H1 (cell line): ENCODE data around the gene GOLPH3L. TPM values are rescaled to one million over a fixed set of nuclear protein-coding genes. Genes with fewer than 3 reads are reported as not detected.
"Not testable (repeated sequence)": the region's sequence is repeated elsewhere in the genome, so short reads cannot be mapped to it uniquely, and the experiment has no call there.

ENCODE experiments used
- CTCF ChIA-PET: fragments of 300-600 bp; sonication (Branson Sonifier 250); formaldehyde crosslinking; loops from one replicate; lab custom pipeline; 2021; ENCODE audit not compliant: partially characterized antibody; lab: Charles Lee
- POLR2A ChIA-PET: fragments of 300-600 bp; sonication (Branson Sonifier 250); formaldehyde crosslinking; loops from one replicate; lab custom pipeline; 2021; ENCODE audit warnings: inconsistent platforms; ENCODE audit not compliant: partially characterized antibody; lab: Charles Lee
- DNase-seq, 2 experiments: peaks; one replicate each; pipeline versions ENCODE4 v3.0.0 to v3.0.0-alpha.2; 2010 to 2022; ENCODE audit warnings: low spot score in 2 of 2, low read depth in 1 of 2, mixed read lengths in 1 of 2
- FAIRE-seq: peaks from 2 replicates; lab custom pipeline; 2011; peaks lifted over from hg19 to GRCh38; lab: Jason Lieb, UNC
- H2AFZ ChIP-seq: 2 replicates; pipeline ENCODE4 v1.8.1; 2012; ENCODE audit warnings: low read length, inconsistent platforms
- H2AK5ac ChIP-seq: 2 replicates; pipeline ENCODE4 v1.6.1; 2013; ENCODE audit warnings: low read depth, low read length
- H2BK120ac ChIP-seq: replicated peaks from 2 replicates; pipeline ENCODE3; 2013; ENCODE audit warnings: low read depth, low read length, inconsistent platforms
- H2BK12ac ChIP-seq: 2 replicates; pipeline ENCODE4 v1.6.1; 2013; ENCODE audit warnings: low read depth, low read length
- H2BK15ac ChIP-seq: 2 replicates; pipeline ENCODE4 v1.6.1; 2013; ENCODE audit warnings: low read length
- H2BK20ac ChIP-seq: 2 replicates; pipeline ENCODE4 v1.6.1; 2013; ENCODE audit warnings: low read length
- H2BK5ac ChIP-seq: 2 replicates; pipeline ENCODE4 v1.6.1; 2013; ENCODE audit warnings: low read depth, low read length
- H3K14ac ChIP-seq: 2 replicates; pipeline ENCODE4 v1.6.1; 2013; ENCODE audit warnings: inconsistent platforms; ENCODE audit not compliant: insufficient read length
- H3K18ac ChIP-seq: 2 replicates; pipeline ENCODE4 v1.6.1; 2013; ENCODE audit warnings: low read length; ENCODE audit errors: extremely low read depth
- H3K23ac ChIP-seq: 2 replicates; pipeline ENCODE4 v1.6.1; 2013; ENCODE audit warnings: inconsistent platforms; ENCODE audit not compliant: insufficient read length
- H3K23me2 ChIP-seq: 2 replicates; pipeline ENCODE4 v1.6.1; 2013; ENCODE audit warnings: low read depth, low read length
- H3K27ac ChIP-seq: 2 replicates; pipeline ENCODE4 v1.6.1; 2011; ENCODE audit warnings: low read depth, low read length, inconsistent platforms
- H3K27me3 ChIP-seq, 4 experiments: replicated peaks in 1 of 4; 1 replicate in 1 of 4; 2 replicates in 3 of 4; pipeline versions ENCODE4 v1.6.1 to v1.8.1; 2011 to 2013; ENCODE audit warnings: low read length in 3 of 4, mild to moderate bottlenecking in 3 of 4, inconsistent platforms in 2 of 4, mixed read lengths in 2 of 4, moderate library complexity in 1 of 4; ENCODE audit not compliant: control insufficient read depth in 3 of 4, insufficient read depth in 3 of 4; ENCODE audit errors: extremely low read depth in 1 of 4
- H3K36me3 ChIP-seq, 4 experiments: 2 replicates each; pipeline versions ENCODE4 v1.6.1 to v1.8.1; 2011 to 2013; ENCODE audit warnings: mild to moderate bottlenecking in 4 of 4, low read length in 3 of 4, moderate library complexity in 2 of 4, control low read depth in 1 of 4, inconsistent platforms in 1 of 4; ENCODE audit not compliant: insufficient read depth in 4 of 4, control insufficient read depth in 2 of 4
- H3K4ac ChIP-seq: replicated peaks from 2 replicates; pipeline ENCODE3; 2013; ENCODE audit warnings: low read length, low read depth, mixed read lengths, inconsistent platforms; ENCODE audit not compliant: insufficient read length
- H3K4me1 ChIP-seq, 4 experiments: replicated peaks in 1 of 4; 1 replicate in 1 of 4; 2 replicates in 3 of 4; pipeline versions ENCODE4 v1.6.1 to v1.8.1; 2011 to 2013; ENCODE audit warnings: low read length in 3 of 4, inconsistent platforms in 2 of 4, mixed read lengths in 1 of 4; ENCODE audit not compliant: insufficient read depth in 4 of 4, control insufficient read depth in 3 of 4
- H3K4me2 ChIP-seq, 2 experiments: 2 replicates each; pipeline versions ENCODE4 v1.6.1 to v1.8.1; 2011 to 2013; ENCODE audit warnings: low read depth in 2 of 2, low read length in 2 of 2, control low read depth in 1 of 2, inconsistent platforms in 1 of 2, mild to moderate bottlenecking in 1 of 2; ENCODE audit not compliant: insufficient read depth in 1 of 2
- H3K4me3 ChIP-seq, 4 experiments: fragments of 200-600, 300-600 bp in 1 of 4; sonication (generic), shearing (Covaris generic), sonication (Bioruptor Twin) in 1 of 4; 2 replicates each; pipeline versions ENCODE4 v1.5.1 to v1.8.1; 2011 to 2016; ENCODE audit warnings: low read length in 4 of 4, low read depth in 3 of 4, control low read depth in 2 of 4, inconsistent platforms in 2 of 4, mild to moderate bottlenecking in 2 of 4, mixed read lengths in 1 of 4, moderate library complexity in 1 of 4; ENCODE audit not compliant: insufficient read depth in 2 of 4; ENCODE audit errors: extremely low read depth in 1 of 4
- H3K56ac ChIP-seq: replicated peaks from 2 replicates; pipeline ENCODE3; 2013; ENCODE audit warnings: low read depth, mild to moderate bottlenecking, mixed read lengths, low read length, inconsistent platforms; ENCODE audit not compliant: insufficient read length
- H3K79me1 ChIP-seq: 2 replicates; pipeline ENCODE4 v1.6.1; 2013; ENCODE audit warnings: low read depth, low read length, control low read depth
- H3K79me2 ChIP-seq, 2 experiments: 2 replicates each; pipeline versions ENCODE4 v1.6.1 to v1.8.1; 2012 to 2013; ENCODE audit warnings: low read length in 2 of 2, mild to moderate bottlenecking in 2 of 2, inconsistent platforms in 1 of 2; ENCODE audit not compliant: insufficient read depth in 2 of 2, control insufficient read depth in 1 of 2
- H3K9ac ChIP-seq, 4 experiments: replicated peaks in 1 of 4; 1 replicate in 1 of 4; 2 replicates in 3 of 4; pipeline versions ENCODE4 v1.6.1 to v1.8.1; 2011 to 2013; ENCODE audit warnings: low read depth in 3 of 4, low read length in 3 of 4, control low read depth in 2 of 4, mild to moderate bottlenecking in 2 of 4, moderate library complexity in 2 of 4, inconsistent platforms in 1 of 4; ENCODE audit errors: extremely low read depth in 1 of 4
- H3K9me3 ChIP-seq, 2 experiments: 2 replicates each; pipeline versions ENCODE4 v1.6.1 to v1.8.1; 2012 to 2013; ENCODE audit warnings: mild to moderate bottlenecking in 2 of 2, moderate library complexity in 2 of 2, control low read depth in 1 of 2, inconsistent platforms in 1 of 2, low read depth in 1 of 2, low read length in 1 of 2, mixed read lengths in 1 of 2; ENCODE audit not compliant: insufficient read depth in 2 of 2
- H4K20me1 ChIP-seq, 2 experiments: replicated peaks in 1 of 2; 2 replicates each; pipeline versions ENCODE3 to v1.8.1; 2011 to 2013; ENCODE audit warnings: inconsistent platforms in 2 of 2, low read length in 2 of 2, mild to moderate bottlenecking in 1 of 2; ENCODE audit not compliant: insufficient read depth in 2 of 2, control insufficient read depth in 1 of 2
- H4K5ac ChIP-seq: 2 replicates; pipeline ENCODE4 v1.6.1; 2013; ENCODE audit warnings: low read length, low read depth, mixed read lengths, inconsistent platforms; ENCODE audit not compliant: insufficient read length
- H4K8ac ChIP-seq: 2 replicates; pipeline ENCODE4 v1.8.0; 2013; ENCODE audit warnings: mild to moderate bottlenecking, moderate library complexity, low read length, inconsistent platforms; ENCODE audit not compliant: insufficient read depth; ENCODE audit errors: extremely low read depth
- H4K91ac ChIP-seq: replicated peaks from 2 replicates; pipeline ENCODE3; 2013; ENCODE audit warnings: low read length, mixed read lengths, inconsistent platforms; ENCODE audit not compliant: insufficient read length
- WGBS, 2 experiments: shearing (Covaris generic) in 1 of 2; methylation state at CpG; one replicate each; pipeline versions ENCODE4 v1.1.6 to v1.1.7; 2013 to 2015; ENCODE audit warnings: low lambda C conversion rate in 2 of 2, mixed read lengths in 2 of 2, inconsistent platforms in 1 of 2, low coverage in 1 of 2, missing lambda C conversion rate in 1 of 2; ENCODE audit not compliant: insufficient replicate concordance in 2 of 2, insufficient coverage in 1 of 2, insufficient read length in 1 of 2; ENCODE audit errors: extremely low coverage in 1 of 2, missing lambda C conversion rate in 1 of 2; 5-methylcytosine and 5-hydroxymethylcytosine counted together
- polyA plus RNA-seq, 7 experiments: library from polyadenylated mRNA; depleted of rRNA in 3 of 7; stranded (reverse) in 5 of 7; unstranded in 2 of 7; fragments of >200 nt in 5 of 7; fragments of 200-250 nt in 2 of 7; gene quantifications; 1 replicate in 5 of 7; 2 replicates in 1 of 7; 4 replicates in 1 of 7; pipeline versions ENCODE4 v1.2.1 to v1.2.3, GENCODE V29; 2011 to 2013; ENCODE audit warnings: missing spikeins in 2 of 7, mixed read lengths in 2 of 7
- total RNA-seq: library from RNA; stranded (reverse); fragmentation: NEBNext Ultra II Directional; extraction: Animal tissue kit (Norgen Biotek cat#: 25700); gene quantifications from 2 replicates; pipeline ENCODE4 v1.2.1, GENCODE V29; 2021

GOLPH3L gene
- total and polyA plus RNA-seq, 2 of the 8 experiments (the other 6 are each of a cell fraction or from before 2014, with no cell fraction given) = 13.3 to 40.8 TPM

GRCh38 chr1:150654635-150655034 is 42.3 kb downstream of the GOLPH3L start:
- H3K4me3 ChIP-seq, H3K27me3 ChIP-seq, H2BK15ac ChIP-seq, H2BK12ac ChIP-seq, H2AK5ac ChIP-seq, H2BK5ac ChIP-seq, H3K9ac ChIP-seq, DNase-seq, H4K5ac ChIP-seq, H2BK20ac ChIP-seq, H2BK120ac ChIP-seq, H3K79me1 ChIP-seq, H3K4ac ChIP-seq, H3K23ac ChIP-seq, H3K9me3 ChIP-seq, H3K79me2 ChIP-seq, H3K18ac ChIP-seq, H3K56ac ChIP-seq, H3K4me1 ChIP-seq, H3K14ac ChIP-seq, H2AFZ ChIP-seq, H3K23me2 ChIP-seq, H4K91ac ChIP-seq, H4K8ac ChIP-seq, FAIRE-seq, H3K4me2 ChIP-seq, H3K27ac ChIP-seq, H4K20me1 ChIP-seq: not testable (repeated sequence)
- 97% methylated on average over 10 of the region's 10 CpGs; no CpG with 5 or more reads in 1 of the 2 experiments for WGBS, 2 experiments
- peaks cover 0 to 11% (median 3%) of the 10 kb centered on the region in 4 experiments; a peak in 4 of 8 replicates for H3K36me3 ChIP-seq
- CTCF ChIA-PET = interaction anchor here (0.6 kb wide), 1 partner anchor 374 kb away, joined by 4 read pairs; no protein-coding TSS in a partner anchor
- POLR2A ChIA-PET = interaction anchor here (1.1 to 4.4 kb wide), 3 partner anchors 9 to 81 kb away, joined by 3 to 13 read pairs (median 10); no protein-coding TSS in a partner anchor
